Smooth muscle cell (in vitro differentiated cells): ENCODE results near the gene SHTN1. TPM values are rescaled to one million over a fixed set of nuclear protein-coding genes. Genes with fewer than 3 reads are reported as not detected.

Experiments
- DNase-seq: peaks from one replicate; lab custom pipeline; 2025; ENCODE audit not compliant: unreplicated experiment; lab: John Stamatoyannopoulos, UW
- H2AFZ ChIP-seq: fragments of 200-600 bp; sonication (generic); 2 replicates; pipeline ENCODE4 v1.6.0; 2016; ENCODE audit warnings: antibody characterized with exemption, low read depth, mild to moderate bottlenecking
- H3F3A ChIP-seq: fragments of 200-600 bp; sonication (generic); 2 replicates; pipeline ENCODE4 v1.6.0; 2017; ENCODE audit warnings: antibody characterized with exemption, low read depth
- H3K27ac ChIP-seq: fragments of 200-600 bp; sonication (generic); 2 replicates; pipeline ENCODE4 v1.5.1; 2016; ENCODE audit warnings: low read depth, mild to moderate bottlenecking
- H3K27me3 ChIP-seq: fragments of 200-600 bp; sonication (generic); 2 replicates; pipeline ENCODE4 v1.6.1; 2016; ENCODE audit warnings: low read depth, mild to moderate bottlenecking
- H3K36me3 ChIP-seq: fragments of 200-600 bp; sonication (generic); 2 replicates; pipeline ENCODE4 v1.5.1; 2016; ENCODE audit warnings: low read depth
- H3K4me1 ChIP-seq: fragments of 200-600 bp; sonication (generic); 2 replicates; pipeline ENCODE4 v1.5.1; 2016; ENCODE audit warnings: low read depth
- H3K4me2 ChIP-seq: fragments of 200-600 bp; sonication (generic); 2 replicates; pipeline ENCODE4 v1.6.0; 2016; ENCODE audit warnings: mild to moderate bottlenecking
- H3K4me3 ChIP-seq: fragments of 200-600 bp; sonication (generic); 2 replicates; pipeline ENCODE4 v1.5.1; 2016; ENCODE audit warnings: mild to moderate bottlenecking
- H3K79me2 ChIP-seq: fragments of 200-600 bp; sonication (generic); 2 replicates; pipeline ENCODE4 v1.6.0; 2016; ENCODE audit warnings: low read depth, mild to moderate bottlenecking
- H3K9ac ChIP-seq: fragments of 200-600 bp; sonication (generic); 2 replicates; pipeline ENCODE4 v1.6.0; 2016; ENCODE audit warnings: low read depth
- H3K9me3 ChIP-seq: fragments of 200-600 bp; sonication (generic); replicated peaks from 2 replicates; pipeline ENCODE4 v1.5.1; 2016; ENCODE audit warnings: low read depth
- H4K20me1 ChIP-seq: fragments of 200-600 bp; sonication (generic); 2 replicates; pipeline ENCODE4 v1.6.0; 2016; ENCODE audit warnings: low read depth
- CTCF ChIP-seq: fragments of 200-600 bp; sonication (generic); IDR thresholded peaks from 2 replicates; pipeline ENCODE4 v1.5.1; 2017; ENCODE audit warnings: borderline replicate concordance, mild to moderate bottlenecking, antibody characterized with exemption; ENCODE audit not compliant: insufficient read depth, poor library complexity, severe bottlenecking
- WGBS: methylation state at CpG from one replicate; pipeline ENCODE4 v1.1.7; 2016; ENCODE audit warnings: low lambda C conversion rate; 5-methylcytosine and 5-hydroxymethylcytosine counted together
- polyA plus RNA-seq: library from polyadenylated mRNA; unstranded; fragments of >200 nt; fragmentation: Nextera tagmentation; extraction: Ambion mirVana; gene quantifications from 2 replicates; pipeline ENCODE4 v1.2.1, GENCODE V29; 2016
- total RNA-seq: library from RNA; depleted of rRNA; stranded (reverse); fragments of >200 nt; gene quantifications from 2 replicates; pipeline ENCODE4 v1.2.3, GENCODE V29; 2014

The SHTN1 gene
- total and polyA plus RNA-seq, 2 experiments from 2014 or later: 1.3 to 39.2 TPM

GRCh38 chr10:116880716-116881482 is 124.1 kb downstream of the SHTN1 start:
- Histone ChIP-seq H3K27ac (no peak overlapping the region), H3K4me3 (no peak overlapping the region), H2AFZ (no peak overlapping the region), H3K79me2 (no peaks in the 10 kb centered on the region), H3K9me3 (no peaks in the 10 kb centered on the region), H3K4me2 (no peak overlapping the region), H4K20me1 (no peaks in the 10 kb centered on the region), H3K4me1 (peaks cover 17% of the 10 kb centered on the region), H3K36me3 (no peaks in the 10 kb centered on the region), H3K27me3 (peaks cover 7% of the 10 kb centered on the region), H3K9ac (no peak overlapping the region), H3F3A (no peaks in the 10 kb centered on the region)
- no peak for TF ChIP-seq CTCF
- DNase-seq: no peak
- WGBS: 59% methylated on average over 10 of the region's 10 CpGs

- no peak for TF ChIP-seq CTCF
- no peak overlapping the region for H3K9ac ChIP-seq
- no peak overlapping the region for H3K4me2 ChIP-seq
- peaks cover 7% of the 10 kb centered on the region for H3K27me3 ChIP-seq
- H3F3A ChIP-seq: no peaks in the 10 kb centered on the region
- 81% methylated on average over 7 of the region's 7 CpGs for WGBS
- no peaks in the 10 kb centered on the region for H4K20me1 ChIP-seq
- no peak overlapping the region for H2AFZ ChIP-seq
- H3K79me2 ChIP-seq: no peaks in the 10 kb centered on the region
- DNase-seq: no peak
- peaks cover 17% of the 10 kb centered on the region for H3K4me1 ChIP-seq
- H3K9me3 ChIP-seq: no peaks in the 10 kb centered on the region
- no peak overlapping the region for H3K27ac ChIP-seq
- H3K4me3 ChIP-seq: no peak overlapping the region
- H3K36me3 ChIP-seq: no peaks in the 10 kb centered on the region
Measured at GRCh38 chr10:116879817-116880216, 125.2 kb downstream of the SHTN1 start.

- WGBS: 87% methylated on average over 2 of the region's 2 CpGs
- no peaks in the 10 kb centered on the region for H4K20me1 ChIP-seq
Measured at GRCh38 chr10:116878123-116878522, 126.9 kb downstream of the SHTN1 start.

More at GRCh38 chr10:116878123-116878522, 126.9 kb downstream of the SHTN1 start:
- DNase-seq: no peak
- no peak overlapping the region for H2AFZ ChIP-seq
- no peaks in the 10 kb centered on the region for H3K9me3 ChIP-seq
- no peak overlapping the region for H3K4me3 ChIP-seq
- H3K27me3 ChIP-seq: peaks cover 13% of the 10 kb centered on the region
- H3K4me1 ChIP-seq: peaks cover 17% of the 10 kb centered on the region
- H3K4me2 ChIP-seq: no peak overlapping the region
- no peak overlapping the region for H3K27ac ChIP-seq
- no peak for TF ChIP-seq CTCF
- no peaks in the 10 kb centered on the region for H3F3A ChIP-seq
- H3K79me2 ChIP-seq: no peaks in the 10 kb centered on the region
- H3K9ac ChIP-seq: no peak overlapping the region
- H3K36me3 ChIP-seq: no peaks in the 10 kb centered on the region
